Stimulated activated CD4-positive, alpha-beta T cell treated with anti-CD3 and anti-CD28 coated beads, Interleukin-4, amount 100 ng/mL, for 1 hour (primary cell): ENCODE data around the gene ENPP1.

Source experiments
- DNase-seq: peaks from one replicate; pipeline ENCODE4 v3.0.0-alpha.2; 2020

The ENPP1 gene

GRCh38 chr6:131807644-131808459 lies at the start of gene ENPP1:
TSS of gene ENPP1 (plus strand) at chr6:131808020. CDS start at chr6:131808036, 16 bp downstream.
- DNase-seq, result peak; percentile 34

DNA sequence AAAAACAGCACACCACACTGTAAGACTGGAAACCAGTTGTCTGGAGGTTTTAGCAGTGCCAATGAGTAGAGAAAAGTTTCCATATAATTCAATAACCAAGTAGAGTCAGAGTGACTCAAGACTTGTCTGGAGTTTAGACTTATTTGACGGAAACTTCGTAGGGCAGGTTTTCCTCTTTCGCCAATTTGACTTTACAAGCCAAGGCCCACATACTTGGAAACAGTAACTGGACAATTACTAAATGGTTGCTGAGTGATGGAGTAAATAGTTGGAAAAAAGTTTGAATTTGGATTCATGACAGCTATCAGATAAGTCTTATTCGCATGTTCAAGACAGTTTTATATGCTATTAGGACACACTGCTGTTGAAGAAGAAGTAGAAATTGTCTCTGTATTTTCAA lies 48.9 kb upstream of the ENPP1 start:
- no peak for DNase-seq

GRCh38 chr6:131761060-131761761 lies 46.6 kb upstream of the ENPP1 start:
- no peak for DNase-seq

GRCh38 chr6:131761762-131762067 lies 46.1 kb upstream of the ENPP1 start:
- no peak for DNase-seq

GRCh38 chr6:131762984-131763383 lies 44.8 kb upstream of the ENPP1 start:
- DNase-seq, result no peak

DNA sequence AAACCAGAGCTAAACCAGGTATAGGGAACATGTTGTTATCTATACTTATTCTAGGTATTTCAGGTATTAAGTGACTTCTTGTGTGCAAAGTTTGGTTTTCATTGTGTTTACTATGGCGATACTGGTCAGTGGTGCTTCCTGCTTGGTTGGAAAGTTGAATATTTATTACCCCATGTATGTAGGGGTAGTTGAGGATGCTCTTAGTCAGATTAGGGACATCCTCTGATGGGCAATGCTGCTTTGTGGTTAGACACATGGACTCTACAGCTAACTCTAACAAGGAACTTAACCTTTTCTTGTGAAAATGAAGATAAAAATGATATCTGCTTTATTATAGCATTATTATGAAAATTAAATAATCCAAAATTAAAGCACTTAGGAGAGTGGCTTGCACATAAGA lies 44.1 kb upstream of the ENPP1 start:
- DNase-seq, result no peak

- no peak for DNase-seq
Observed at GRCh38 chr6:131764350-131764749, 43.5 kb upstream of the ENPP1 start.

DNA sequence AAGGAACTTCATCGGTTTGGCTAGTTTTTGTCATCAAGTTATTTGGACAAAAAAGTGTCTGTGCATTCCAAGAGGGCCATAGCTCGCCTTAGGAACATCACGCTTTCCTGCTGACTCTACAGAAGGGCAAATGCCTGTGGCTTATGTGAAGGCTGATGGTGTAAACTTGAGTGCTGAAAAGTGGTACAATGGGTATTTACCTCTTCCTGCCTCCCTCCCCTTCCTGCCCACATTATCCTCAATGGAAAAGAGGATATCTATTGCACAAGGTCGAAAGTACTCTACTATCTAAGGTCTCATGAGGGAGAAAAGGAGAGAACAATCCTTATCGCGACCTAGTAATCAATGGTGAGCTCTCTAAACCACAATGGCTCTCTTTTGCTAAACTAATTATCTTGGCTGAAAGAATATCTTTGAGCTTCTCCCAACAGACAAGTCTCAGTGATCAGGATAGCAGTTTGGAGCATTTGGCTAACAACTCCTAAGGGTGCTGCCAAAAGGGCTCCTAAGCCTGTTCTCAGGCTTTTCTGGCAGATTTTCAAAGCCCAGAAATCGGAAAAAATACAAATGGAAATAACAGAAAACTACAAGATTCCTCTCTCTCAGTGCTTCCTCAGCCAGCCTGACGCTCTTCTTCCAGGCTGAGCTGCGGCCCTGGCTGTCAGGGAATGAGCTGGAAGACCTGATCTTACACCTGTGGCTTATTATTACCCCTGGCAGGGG lies 42.6 kb upstream of the ENPP1 start:
- no peak for DNase-seq

DNA sequence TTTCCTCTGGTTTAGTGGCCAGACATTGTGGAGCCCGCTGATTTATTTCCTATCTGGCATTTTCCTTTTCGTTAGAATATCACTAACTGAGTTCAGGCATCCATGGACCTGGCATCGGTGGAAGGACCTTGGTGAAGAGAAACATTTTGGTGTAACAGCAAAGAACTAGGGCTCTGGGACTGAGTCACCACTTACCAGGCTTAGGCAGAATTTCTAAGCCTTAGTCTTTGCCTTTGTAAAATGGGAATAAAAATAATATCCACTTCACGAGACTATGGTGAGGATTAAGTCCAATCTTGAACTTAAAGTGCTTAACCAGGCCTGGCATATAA lies 42.0 kb upstream of the ENPP1 start:
- DNase-seq, result no peak

GRCh38 chr6:131766631-131767030 lies 41.2 kb upstream of the ENPP1 start:
- no peak for DNase-seq

DNA sequence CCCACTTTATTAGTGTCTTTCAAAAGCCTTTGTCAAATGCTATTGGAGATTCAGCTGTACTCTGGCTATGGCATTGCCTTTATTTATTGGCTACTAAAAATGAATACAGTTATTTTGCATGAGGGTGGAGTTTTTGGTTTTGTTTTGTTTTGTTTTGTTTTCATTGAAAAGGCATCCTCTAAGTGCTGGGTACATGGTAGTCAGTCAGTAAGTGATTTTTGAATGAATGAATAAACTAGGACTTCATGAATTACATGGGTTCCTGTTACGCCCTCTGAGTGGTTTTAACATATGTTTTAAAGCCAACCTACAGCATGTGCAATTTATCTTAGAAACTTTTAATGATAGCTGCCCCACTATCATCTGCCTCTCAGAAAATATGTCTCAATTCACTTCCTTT lies 38.9 kb upstream of the ENPP1 start:
- no peak for DNase-seq

DNA sequence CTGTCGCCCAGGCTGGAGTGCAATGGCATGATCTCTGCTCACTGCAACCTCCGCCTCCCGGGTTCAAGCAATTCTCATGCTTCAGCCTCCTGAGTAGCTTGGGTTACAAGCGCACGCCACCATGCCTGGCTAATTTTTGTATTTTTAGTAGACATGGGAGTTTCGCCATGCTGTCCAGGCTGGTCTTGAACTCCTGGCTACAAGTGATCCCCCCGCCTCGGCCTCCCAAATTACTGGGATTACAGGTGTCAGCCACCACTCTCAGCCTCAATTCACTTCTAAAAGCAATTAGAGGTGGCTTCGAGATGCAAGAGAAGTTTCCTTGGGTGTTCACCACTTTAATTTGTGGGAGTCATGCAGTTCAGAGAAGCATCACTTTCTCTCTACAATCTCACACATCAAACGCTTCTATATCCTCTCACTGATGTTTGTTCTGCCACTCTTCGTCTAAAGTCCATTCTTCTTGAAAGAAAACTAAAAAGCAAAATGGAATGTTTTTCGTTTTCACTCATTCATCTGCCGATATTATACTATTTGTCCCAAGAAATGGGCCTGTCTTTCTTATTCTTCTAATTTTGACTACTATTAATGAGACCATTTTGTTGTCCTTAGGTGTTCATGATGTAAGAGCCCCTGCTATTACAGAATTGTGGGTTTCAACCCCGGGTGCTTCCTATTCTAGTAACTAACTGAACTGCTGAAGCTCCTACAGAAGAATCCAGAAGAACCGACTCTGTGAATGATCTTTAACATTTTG lies 38.3 kb upstream of the ENPP1 start:
- no peak for DNase-seq

GRCh38 chr6:131770776-131771175 lies 37.0 kb upstream of the ENPP1 start:
- DNase-seq, result no peak

GRCh38 chr6:131773284-131773950 lies 34.4 kb upstream of the ENPP1 start:
- DNase-seq, result no peak

- DNase-seq, result no peak
Observed at GRCh38 chr6:131775886-131776285, 31.9 kb upstream of the ENPP1 start.

- DNase-seq, result no peak
Observed at GRCh38 chr6:131776985-131777384, 30.8 kb upstream of the ENPP1 start.

DNA sequence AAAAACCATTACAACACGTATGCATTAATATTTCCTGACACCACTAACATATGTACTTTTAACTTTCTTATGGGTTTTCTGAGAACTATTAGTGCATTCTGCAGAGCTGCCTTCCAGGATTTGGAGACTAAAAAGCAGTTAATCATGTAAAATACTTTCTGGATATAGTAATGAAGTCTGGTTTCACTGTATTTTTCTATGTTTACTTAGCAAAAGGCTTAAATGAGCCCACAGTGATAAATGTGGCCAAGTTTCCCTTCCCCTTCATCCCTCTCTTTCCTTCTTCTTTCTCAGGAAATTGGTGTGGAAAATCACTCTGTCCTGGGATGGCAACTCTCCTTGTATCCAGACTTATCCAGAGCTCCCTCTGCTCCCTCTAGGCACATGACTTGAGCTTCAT lies 29.7 kb upstream of the ENPP1 start:
- no peak for DNase-seq

DNA sequence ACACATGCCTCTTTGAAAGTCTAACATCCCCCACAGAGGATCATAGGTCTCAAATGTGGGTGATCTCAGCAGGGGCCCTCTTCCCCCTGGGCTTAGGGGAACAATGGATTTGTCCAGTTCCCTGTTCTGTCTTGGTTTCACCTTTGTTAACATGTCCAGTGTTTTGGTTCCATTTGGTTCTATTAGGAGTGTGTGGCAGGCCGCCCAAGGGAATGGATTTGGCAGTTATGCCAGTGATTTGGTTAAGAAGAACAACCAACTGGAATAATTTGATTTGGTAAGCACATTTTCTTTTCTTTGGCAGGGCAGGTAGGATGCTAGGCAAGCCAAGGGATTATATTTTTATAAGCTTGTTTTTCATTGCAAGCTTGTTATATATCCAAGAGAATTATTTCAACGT lies 28.5 kb upstream of the ENPP1 start:
- no peak for DNase-seq

DNA sequence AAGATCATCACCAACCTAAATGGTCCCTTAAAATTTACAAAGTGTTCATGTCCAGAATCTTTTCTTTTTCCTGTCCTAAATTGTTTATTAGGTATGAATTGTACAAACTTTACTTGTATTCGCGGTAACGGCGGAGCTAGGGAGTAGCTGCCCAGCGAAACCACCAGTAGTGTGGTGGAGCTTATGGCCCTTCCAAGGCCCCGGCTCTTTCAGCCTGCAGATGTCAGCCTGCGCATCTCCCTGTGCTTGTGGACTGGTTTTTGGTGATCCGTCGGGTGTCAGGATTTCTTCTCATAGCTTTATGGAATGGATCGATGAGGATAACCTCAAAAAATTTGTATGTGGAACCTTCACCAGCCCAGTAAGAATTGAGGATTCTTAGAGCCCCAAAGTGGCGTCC lies 27.2 kb upstream of the ENPP1 start:
- no peak for DNase-seq

GRCh38 chr6:131781687-131782086 lies 26.1 kb upstream of the ENPP1 start:
- no peak for DNase-seq

DNA sequence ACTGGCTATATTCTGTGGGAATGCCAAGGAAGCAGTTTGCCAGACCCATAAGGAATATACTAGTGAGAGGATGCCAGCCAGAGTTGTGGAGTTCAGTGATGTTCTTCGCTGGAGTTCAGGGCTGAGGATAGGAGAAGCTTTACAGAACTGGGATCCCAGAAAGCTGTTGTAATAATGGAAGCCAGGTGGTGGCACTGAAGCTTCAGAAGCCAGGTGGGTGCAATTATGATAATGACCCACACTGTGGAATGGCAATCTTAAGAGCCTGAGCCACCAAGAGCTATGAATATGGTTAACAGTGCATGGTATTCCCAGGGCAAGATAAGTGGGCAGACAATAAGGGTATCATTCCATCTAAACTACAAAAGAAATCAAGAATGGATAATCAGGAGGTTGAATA lies 25.1 kb upstream of the ENPP1 start:
- no peak for DNase-seq

DNA sequence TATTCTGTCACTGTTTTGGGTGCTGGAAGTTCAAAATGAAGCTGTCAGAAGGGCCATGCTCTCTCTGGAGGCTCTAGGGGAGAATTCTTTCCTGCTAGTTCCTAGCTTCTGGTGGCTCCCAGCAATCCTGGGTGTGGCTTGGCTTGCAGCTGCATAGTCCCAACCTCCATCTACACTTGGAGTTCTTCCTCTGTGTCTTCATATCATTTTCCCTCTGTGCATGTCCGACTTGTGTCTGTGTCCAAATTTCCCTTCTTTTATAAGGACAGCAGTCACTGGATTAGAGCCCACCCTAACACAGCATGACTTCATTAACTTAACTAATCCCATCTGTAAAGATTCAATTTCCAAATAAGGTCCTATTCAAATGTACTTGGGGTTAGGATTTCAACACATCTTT lies 23.3 kb upstream of the ENPP1 start:
- no peak for DNase-seq

- no peak for DNase-seq
Observed at GRCh38 chr6:131787079-131787478, 20.7 kb upstream of the ENPP1 start.
